MCF 10A (cell line): Measurements from ENCODE around the gene PORCN. TPM values are rescaled to one million over a fixed set of nuclear protein-coding genes. Genes with fewer than 3 reads are reported as not detected.

ENCODE experiments used
- BruUV-seq: library from RNA; stranded (reverse); fragments of 400-500 nt; replicated peaks from 2 replicates; lab custom pipeline; 2021; lab: Mats Ljungman, UMichigan
- CTCF ChIA-PET: fragments of 300-600 bp; sonication (Branson Sonifier 250); formaldehyde crosslinking; extraction: SDS; loops from one replicate; lab custom pipeline; 2021; ENCODE audit warnings: antibody characterized with exemption, inconsistent platforms; lab: Yijun Ruan, JAX
- POLR2A ChIA-PET: fragments of 300-600, 350-650 bp; sonication (Branson Sonifier 250); formaldehyde crosslinking; extraction: SDS; loops from one replicate; lab custom pipeline; 2020; ENCODE audit warnings: antibody characterized with exemption, inconsistent platforms; lab: Yijun Ruan, JAX
- DNase-seq: peaks from one replicate; pipeline ENCODE4 v3.0.0-alpha.2; 2018; ENCODE audit not compliant: unreplicated experiment
- H3K27ac Mint-ChIP-seq: one replicate; pipeline ENCODE4 v1.8.0; 2022; ENCODE audit warnings: mild to moderate bottlenecking, low read depth, mixed read lengths; ENCODE audit not compliant: unreplicated experiment
- H3K27me3 Mint-ChIP-seq: one replicate; pipeline ENCODE4 v1.8.0; 2022; ENCODE audit warnings: mixed read lengths; ENCODE audit not compliant: insufficient read depth, unreplicated experiment
- H3K36me3 Mint-ChIP-seq: one replicate; pipeline ENCODE4 v1.8.0; 2022; ENCODE audit warnings: mild to moderate bottlenecking, moderate library complexity, mixed read lengths; ENCODE audit not compliant: insufficient read depth, unreplicated experiment
- H3K4me1 Mint-ChIP-seq: one replicate; pipeline ENCODE4 v1.8.0; 2022; ENCODE audit warnings: mixed read lengths; ENCODE audit not compliant: insufficient read depth, unreplicated experiment
- H3K4me3 Mint-ChIP-seq: one replicate; pipeline ENCODE4 v1.8.0; 2022; ENCODE audit warnings: mild to moderate bottlenecking, moderate library complexity, mixed read lengths; ENCODE audit not compliant: unreplicated experiment
- H3K9me3 Mint-ChIP-seq: one replicate; pipeline ENCODE4 v1.8.0; 2022; ENCODE audit warnings: mixed read lengths; ENCODE audit not compliant: unreplicated experiment
- intact Hi-C: fragments of 100-400 bp; cut with micrococcal nuclease; formaldehyde crosslinking; loops from 2 replicates; pipeline ENCODE4 v1.14.1; 2022
- total RNA-seq: library from RNA; stranded (reverse); gene quantifications from 2 replicates; pipeline ENCODE4 v1.2.3, GENCODE V29; 2022
- TF ChIP-seq, protein P1 (sequence below): fragments of 200-600 bp; IDR thresholded peaks from one replicate; pipeline ENCODE4 v1.8.0; 2022; ENCODE audit warnings: antibody characterized with exemption, mild to moderate bottlenecking; ENCODE audit not compliant: unreplicated experiment

The PORCN gene
- total RNA-seq, 1 experiment from 2014 or later: 29.2 TPM

DNA sequence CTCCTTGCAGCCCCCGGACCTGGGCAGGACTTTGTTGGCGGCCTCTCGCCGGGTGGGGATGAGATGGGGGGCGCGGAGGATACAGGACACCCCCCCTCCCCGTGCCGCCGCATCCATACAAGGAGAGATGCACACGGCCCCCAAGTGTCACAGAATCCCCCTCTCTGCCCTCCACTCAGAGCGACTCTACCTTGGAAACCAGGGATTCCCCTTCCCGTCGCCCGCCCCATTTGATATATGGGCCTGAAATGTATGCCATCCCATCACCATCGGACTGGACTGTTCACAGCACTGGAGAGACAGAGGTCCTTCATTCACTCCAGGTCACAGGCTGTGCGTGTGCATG lies 426 bp downstream of the PORCN start:
- Mint-ChIP-seq H3K4me3 (peak overlapping the region; percentile 86), H3K27me3 (no peaks in the 10 kb centered on the region), H3K36me3 (no peaks in the 10 kb centered on the region), H3K9me3 (no peaks in the 10 kb centered on the region), H3K27ac (peak overlapping the region; percentile 85), H3K4me1 (peaks cover 5% of the 10 kb centered on the region)
- TF ChIP-seq, protein P1, sequence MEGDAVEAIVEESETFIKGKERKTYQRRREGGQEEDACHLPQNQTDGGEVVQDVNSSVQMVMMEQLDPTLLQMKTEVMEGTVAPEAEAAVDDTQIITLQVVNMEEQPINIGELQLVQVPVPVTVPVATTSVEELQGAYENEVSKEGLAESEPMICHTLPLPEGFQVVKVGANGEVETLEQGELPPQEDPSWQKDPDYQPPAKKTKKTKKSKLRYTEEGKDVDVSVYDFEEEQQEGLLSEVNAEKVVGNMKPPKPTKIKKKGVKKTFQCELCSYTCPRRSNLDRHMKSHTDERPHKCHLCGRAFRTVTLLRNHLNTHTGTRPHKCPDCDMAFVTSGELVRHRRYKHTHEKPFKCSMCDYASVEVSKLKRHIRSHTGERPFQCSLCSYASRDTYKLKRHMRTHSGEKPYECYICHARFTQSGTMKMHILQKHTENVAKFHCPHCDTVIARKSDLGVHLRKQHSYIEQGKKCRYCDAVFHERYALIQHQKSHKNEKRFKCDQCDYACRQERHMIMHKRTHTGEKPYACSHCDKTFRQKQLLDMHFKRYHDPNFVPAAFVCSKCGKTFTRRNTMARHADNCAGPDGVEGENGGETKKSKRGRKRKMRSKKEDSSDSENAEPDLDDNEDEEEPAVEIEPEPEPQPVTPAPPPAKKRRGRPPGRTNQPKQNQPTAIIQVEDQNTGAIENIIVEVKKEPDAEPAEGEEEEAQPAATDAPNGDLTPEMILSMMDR: no peak
- ChIA-PET CTCF (no interaction called here), POLR2A (interaction anchor here (1.2 to 1.6 kb wide), 2 partner anchors 13 to 33 kb away, joined by 3 to 5 read pairs; partner anchors contain the start of gene FTSJ1)
- no TSS peak for BruUV-seq
- intact Hi-C loops: no loop called here
- no peak for DNase-seq

DNA sequence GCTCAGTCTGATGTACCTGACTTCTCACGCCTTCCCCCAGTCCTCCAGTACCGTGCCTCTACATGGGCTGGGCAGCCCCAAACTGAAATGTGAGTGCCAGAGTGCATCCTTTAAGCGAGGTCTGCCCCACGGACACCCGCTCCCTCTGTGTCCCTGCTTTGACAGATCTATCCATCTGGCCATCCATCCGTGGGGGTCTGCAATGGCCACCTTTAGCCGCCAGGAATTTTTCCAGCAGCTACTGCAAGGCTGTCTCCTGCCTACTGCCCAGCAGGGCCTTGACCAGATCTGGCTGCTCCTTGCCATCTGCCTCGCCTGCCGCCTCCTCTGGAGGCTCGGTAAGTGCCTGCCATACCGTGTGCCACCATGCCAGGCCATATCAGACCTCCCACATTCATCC lies 827 bp downstream of the PORCN start:
- peaks cover 5% of the 10 kb centered on the region for H3K4me1 Mint-ChIP-seq
- TF ChIP-seq, protein P1: no peak
- peak overlapping the region; percentile 85 for H3K27ac Mint-ChIP-seq
- peak overlapping the region; percentile 86 for H3K4me3 Mint-ChIP-seq
- ChIA-PET POLR2A (no interaction called here), CTCF (interaction anchor here (1.5 to 1.7 kb wide), 3 partner anchors 22 to 426 kb away, joined by 3 to 7 read pairs (median 5); no protein-coding TSS in a partner anchor)
- DNase-seq: no peak
- intact Hi-C loops: no loop called here
- H3K9me3 Mint-ChIP-seq: no peaks in the 10 kb centered on the region
- H3K27me3 Mint-ChIP-seq: no peaks in the 10 kb centered on the region
- H3K36me3 Mint-ChIP-seq: peaks cover 2% of the 10 kb centered on the region
- BruUV-seq: no TSS peak

DNA sequence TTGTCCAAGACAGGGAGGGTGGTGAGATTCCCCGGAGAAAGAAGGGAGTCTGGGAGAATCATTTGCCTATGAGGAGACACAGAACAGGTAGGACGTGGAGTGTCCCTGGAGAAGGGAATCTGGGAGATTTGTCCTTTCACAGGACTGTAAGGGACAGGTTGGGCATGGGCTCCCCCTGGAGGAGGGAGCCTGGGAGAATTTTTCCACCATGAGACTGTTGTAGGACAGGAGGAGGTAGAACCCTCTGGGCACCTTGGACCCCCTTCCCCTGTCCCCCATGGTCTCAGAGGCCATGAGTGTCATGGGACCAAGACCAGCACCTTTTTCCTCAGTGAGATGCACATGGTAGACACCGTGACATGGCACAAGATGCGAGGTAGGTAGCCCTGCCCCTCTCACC lies 2.8 kb downstream of the PORCN start:
- CTCF ChIA-PET: interaction anchor here (1.6 kb wide), 1 partner anchor 428 kb away, joined by 7 read pairs; no protein-coding TSS in a partner anchor
- H3K27ac Mint-ChIP-seq: no peak overlapping the region

DNA sequence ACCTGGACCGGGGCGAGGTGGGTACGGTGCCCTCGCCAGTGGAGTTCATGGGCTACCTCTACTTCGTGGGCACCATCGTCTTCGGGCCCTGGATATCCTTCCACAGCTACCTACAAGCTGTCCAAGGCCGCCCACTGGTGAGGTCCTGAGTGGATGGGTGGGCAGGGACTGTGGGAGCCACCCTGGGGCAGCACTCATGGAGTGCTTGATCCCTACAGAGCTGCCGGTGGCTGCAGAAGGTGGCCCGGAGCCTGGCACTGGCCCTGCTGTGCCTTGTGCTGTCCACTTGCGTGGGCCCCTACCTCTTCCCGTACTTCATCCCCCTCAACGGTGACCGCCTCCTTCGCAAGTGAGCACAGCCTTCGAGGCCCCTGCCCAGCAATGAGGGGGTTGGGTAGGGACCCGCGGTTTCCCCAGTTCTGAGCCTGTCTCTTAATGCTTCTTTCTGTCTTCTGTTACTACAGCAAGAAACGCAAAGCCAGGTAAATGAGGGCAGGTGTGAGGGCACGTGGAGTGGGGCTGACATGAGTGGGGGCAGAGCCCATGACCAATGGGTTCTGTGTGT lies 3.7 kb downstream of the PORCN start:
- peaks cover 5% of the 10 kb centered on the region for H3K4me1 Mint-ChIP-seq
- H3K9me3 Mint-ChIP-seq: peaks cover 5% of the 10 kb centered on the region
- intact Hi-C loops: no loop called here
- CTCF ChIA-PET: interaction anchor here (0.9 to 1.6 kb wide), 3 partner anchors 38 to 431 kb away, joined by 3 to 5 read pairs (median 3); no protein-coding TSS in a partner anchor
- no peak overlapping the region for H3K4me3 Mint-ChIP-seq
- H3K36me3 Mint-ChIP-seq: peaks cover 7% of the 10 kb centered on the region
- TF ChIP-seq, protein P1: no peak
- POLR2A ChIA-PET: no interaction called here
- BruUV-seq: no TSS peak
- H3K27ac Mint-ChIP-seq: no peak overlapping the region
- no peak for DNase-seq
- H3K27me3 Mint-ChIP-seq: no peaks in the 10 kb centered on the region

More for the DNA sequence above, 2.8 kb downstream of the PORCN start:
- H3K9me3 Mint-ChIP-seq: peaks cover 3% of the 10 kb centered on the region
- H3K4me3 Mint-ChIP-seq: no peak overlapping the region
- intact Hi-C loops: loop anchor here (1.0 kb wide), 2 partner anchors 35 to 428 kb away; partner anchors contain the start of gene FTSJ1
- BruUV-seq: no TSS peak
- POLR2A ChIA-PET: no interaction called here
- DNase-seq: no peak
- H3K4me1 Mint-ChIP-seq: peaks cover 5% of the 10 kb centered on the region
- H3K36me3 Mint-ChIP-seq: peaks cover 7% of the 10 kb centered on the region
- TF ChIP-seq, protein P1: no peak
- H3K27me3 Mint-ChIP-seq: no peaks in the 10 kb centered on the region
